Liver (tissue), 9 donors: Measurements from ENCODE around the gene EOMES. TPM values are rescaled to one million over a fixed set of nuclear protein-coding genes. Genes with fewer than 3 reads are reported as not detected.

Source experiments
- DNase-seq: peaks from one replicate; pipeline ENCODE4 v3.0.0-alpha.2; 2017; ENCODE audit warnings: low spot score
- H3K27ac ChIP-seq, 2 donors: one replicate each; pipeline ENCODE4 v1.7.0; 2013; ENCODE audit warnings: inconsistent platforms in 2 of 2, low read length in 2 of 2, control low read depth in 1 of 2, low read depth in 1 of 2, mild to moderate bottlenecking in 1 of 2
- H3K27me3 ChIP-seq, 4 donors: one replicate each; pipeline versions ENCODE4 v1.6.1 to v1.7.0; 2013; ENCODE audit warnings: low read length in 3 of 4, inconsistent platforms in 1 of 4, mild to moderate bottlenecking in 1 of 4, moderate library complexity in 1 of 4; ENCODE audit not compliant: control insufficient read depth in 4 of 4, insufficient read depth in 4 of 4
- H3K36me3 ChIP-seq, 4 donors: one replicate each; pipeline versions ENCODE4 v1.6.1 to v1.7.0; 2013; ENCODE audit warnings: low read length in 3 of 4, mild to moderate bottlenecking in 3 of 4, low read depth in 1 of 4, moderate library complexity in 1 of 4; ENCODE audit not compliant: control insufficient read depth in 4 of 4, insufficient read depth in 3 of 4
- H3K4me1 ChIP-seq, 4 donors: one replicate each; pipeline versions ENCODE4 v1.6.1 to v1.7.0; 2013; ENCODE audit warnings: low read length in 3 of 4, mild to moderate bottlenecking in 3 of 4, moderate library complexity in 1 of 4; ENCODE audit not compliant: control insufficient read depth in 4 of 4, insufficient read depth in 4 of 4
- H3K4me3 ChIP-seq, 3 donors: one replicate each; pipeline versions ENCODE4 v1.6.1 to v1.7.0; 2013; ENCODE audit warnings: low read length in 3 of 3, control low read depth in 1 of 3, low read depth in 1 of 3, mild to moderate bottlenecking in 1 of 3
- H3K9ac ChIP-seq, 2 donors: one replicate each; pipeline ENCODE4 v1.7.0; 2013; ENCODE audit warnings: low read length in 2 of 2, mild to moderate bottlenecking in 2 of 2, moderate library complexity in 2 of 2, control low read depth in 1 of 2, low read depth in 1 of 2
- H3K9me3 ChIP-seq, 4 donors: one replicate each; pipeline versions ENCODE4 v1.6.1 to v1.7.0; 2013; ENCODE audit warnings: low read length in 3 of 4; ENCODE audit not compliant: control insufficient read depth in 4 of 4
- ATF3 ChIP-seq: IDR thresholded peaks from 2 replicates; pipeline ENCODE4 v1.6.1; 2016; ENCODE audit warnings: antibody characterized with exemption
- CTCF ChIP-seq: fragments of 150-350 bp; IDR thresholded peaks from 2 replicates; pipeline ENCODE4 v1.5.1; 2017; ENCODE audit warnings: improper control_type of control experiment, low read depth, low read length; ENCODE audit not compliant: missing input control
- EGR1 ChIP-seq, 2 donors: IDR thresholded peaks; 2 replicates each; pipeline ENCODE4 v1.6.1; 2016 to 2018; ENCODE audit warnings: antibody characterized with exemption in 2 of 2, low read depth in 2 of 2
- FOXA1 ChIP-seq: IDR thresholded peaks from 2 replicates; pipeline ENCODE4 v1.6.1; 2016; ENCODE audit warnings: antibody characterized with exemption
- FOXA2 ChIP-seq: IDR thresholded peaks from 2 replicates; pipeline ENCODE4 v1.6.1; 2016; ENCODE audit warnings: antibody characterized with exemption
- GABPA ChIP-seq, 2 donors: IDR thresholded peaks in 1 of 2; conservative IDR thresholded peaks in 1 of 2; 2 replicates each; pipeline ENCODE4 v1.6.1; 2016; ENCODE audit warnings: antibody characterized with exemption in 2 of 2, mild to moderate bottlenecking in 1 of 2, moderate library complexity in 1 of 2
- HNF4A ChIP-seq, 2 donors: conservative IDR thresholded peaks; 2 replicates each; pipeline ENCODE4 v1.6.1; 2016; ENCODE audit warnings: antibody characterized with exemption in 2 of 2, mild to moderate bottlenecking in 2 of 2
- HNF4G ChIP-seq: IDR thresholded peaks from 2 replicates; pipeline ENCODE4 v1.6.1; 2016; ENCODE audit warnings: antibody characterized with exemption
- JUND ChIP-seq, 2 donors: IDR thresholded peaks; 2 replicates each; pipeline ENCODE4 v1.6.1; 2016; ENCODE audit warnings: antibody characterized with exemption in 2 of 2
- MAX ChIP-seq: IDR thresholded peaks from 2 replicates; pipeline ENCODE4 v1.6.1; 2016; ENCODE audit warnings: antibody characterized with exemption
- NR2F2 ChIP-seq: IDR thresholded peaks from 2 replicates; pipeline ENCODE4 v1.6.1; 2016; ENCODE audit warnings: antibody characterized with exemption
- RAD21 ChIP-seq, 2 donors: IDR thresholded peaks; 2 replicates each; pipeline ENCODE4 v1.6.1; 2016; ENCODE audit warnings: antibody characterized with exemption in 2 of 2, mild to moderate bottlenecking in 2 of 2
- REST ChIP-seq: IDR thresholded peaks from 2 replicates; pipeline ENCODE4 v1.6.1; 2016; ENCODE audit warnings: antibody characterized with exemption, mild to moderate bottlenecking
- RXRA ChIP-seq, 2 donors: IDR thresholded peaks; 2 replicates each; pipeline ENCODE4 v1.6.1; 2017 to 2018; ENCODE audit warnings: antibody characterized with exemption in 2 of 2, mild to moderate bottlenecking in 1 of 2
- SP1 ChIP-seq: IDR thresholded peaks from 2 replicates; pipeline ENCODE4 v1.6.1; 2018; ENCODE audit warnings: antibody characterized with exemption, mild to moderate bottlenecking
- TAF1 ChIP-seq: conservative IDR thresholded peaks from 2 replicates; pipeline ENCODE4 v1.6.1; 2016; ENCODE audit warnings: antibody characterized with exemption, mild to moderate bottlenecking
- YY1 ChIP-seq: IDR thresholded peaks from 2 replicates; pipeline ENCODE4 v1.6.1; 2016; ENCODE audit warnings: antibody characterized with exemption, mild to moderate bottlenecking
- WGBS: extraction: QIAGEN DNeasy Blood & Tissue Kit; methylation state at CpG from one replicate; pipeline ENCODE4 v1.1.7; 2013; 5-methylcytosine and 5-hydroxymethylcytosine counted together
- polyA plus RNA-seq, 2 donors: library from polyadenylated mRNA; stranded (reverse) in 1 of 2; unstranded in 1 of 2; fragments of 200-250 nt in 1 of 2; fragments of >200 nt in 1 of 2; fragmentation: Nextera tagmentation in 1 of 2; extraction: Ambion mirVana in 1 of 2; gene quantifications; one replicate each; pipeline versions ENCODE4 v1.2.1 to v1.2.3, GENCODE V29; 2013 to 2015
- total RNA-seq, 2 donors: library from RNA; depleted of rRNA; stranded (reverse); fragments of >200 nt; gene quantifications; one replicate each; pipeline ENCODE4 v1.2.3, GENCODE V29; 2014
- TF ChIP-seq, protein P1 (sequence below): IDR thresholded peaks from 2 replicates; pipeline ENCODE4 v1.6.1; 2016; ENCODE audit warnings: antibody characterized with exemption
- donor health status: healthy.
- donor health status: healthy.
- donor health status: healthy.
- donor health status: healthy.
- donor health status: healthy.

The EOMES gene
- total and polyA plus RNA-seq, 4 donors = 0.39 to 0.75 (median 0.59) TPM

GRCh38 chr3:27713435-27714145, 8.5 kb downstream of the EOMES start:
- no peaks in the 10 kb centered on the region for H3K9me3 ChIP-seq
- 2% methylated on average over 25 of the region's 25 CpGs for WGBS
- H3K36me3 ChIP-seq = no peaks in the 10 kb centered on the region
- H3K4me1 ChIP-seq = peaks cover 5 to 34% (median 29%) of the 10 kb centered on the region in 4 donors
- H3K27ac ChIP-seq = no peak overlapping the region
- peak overlapping the region in 1 of 2 donors; percentile 30 for H3K9ac ChIP-seq
- peaks cover 5 to 11% (median 6%) of the 10 kb centered on the region in 4 donors for H3K27me3 ChIP-seq
- TF ChIP-seq SP1 = no peak
- TF ChIP-seq, protein P1, sequence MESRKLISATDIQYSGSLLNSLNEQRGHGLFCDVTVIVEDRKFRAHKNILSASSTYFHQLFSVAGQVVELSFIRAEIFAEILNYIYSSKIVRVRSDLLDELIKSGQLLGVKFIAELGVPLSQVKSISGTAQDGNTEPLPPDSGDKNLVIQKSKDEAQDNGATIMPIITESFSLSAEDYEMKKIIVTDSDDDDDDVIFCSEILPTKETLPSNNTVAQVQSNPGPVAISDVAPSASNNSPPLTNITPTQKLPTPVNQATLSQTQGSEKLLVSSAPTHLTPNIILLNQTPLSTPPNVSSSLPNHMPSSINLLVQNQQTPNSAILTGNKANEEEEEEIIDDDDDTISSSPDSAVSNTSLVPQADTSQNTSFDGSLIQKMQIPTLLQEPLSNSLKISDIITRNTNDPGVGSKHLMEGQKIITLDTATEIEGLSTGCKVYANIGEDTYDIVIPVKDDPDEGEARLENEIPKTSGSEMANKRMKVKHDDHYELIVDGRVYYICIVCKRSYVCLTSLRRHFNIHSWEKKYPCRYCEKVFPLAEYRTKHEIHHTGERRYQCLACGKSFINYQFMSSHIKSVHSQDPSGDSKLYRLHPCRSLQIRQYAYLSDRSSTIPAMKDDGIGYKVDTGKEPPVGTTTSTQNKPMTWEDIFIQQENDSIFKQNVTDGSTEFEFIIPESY = no peak
- TF ChIP-seq HNF4A (conservative IDR thresholded peaks at IDR 0.05) = no peak
- TF ChIP-seq JUND (IDR thresholded peaks at IDR 0.05) = no peak
- no peak for TF ChIP-seq RXRA (IDR thresholded peaks at IDR 0.05)
- no peak for TF ChIP-seq HNF4G
- TF ChIP-seq TAF1 = no peak
- TF ChIP-seq MAX = no peak
- TF ChIP-seq EGR1 (IDR thresholded peaks at IDR 0.05; ENCODE audit: low read depth in 2 of 2) = no peak
- H3K4me3 ChIP-seq = peak overlapping the region; percentile 30 to 54 (median 38)
- no peak for DNase-seq

DNA sequence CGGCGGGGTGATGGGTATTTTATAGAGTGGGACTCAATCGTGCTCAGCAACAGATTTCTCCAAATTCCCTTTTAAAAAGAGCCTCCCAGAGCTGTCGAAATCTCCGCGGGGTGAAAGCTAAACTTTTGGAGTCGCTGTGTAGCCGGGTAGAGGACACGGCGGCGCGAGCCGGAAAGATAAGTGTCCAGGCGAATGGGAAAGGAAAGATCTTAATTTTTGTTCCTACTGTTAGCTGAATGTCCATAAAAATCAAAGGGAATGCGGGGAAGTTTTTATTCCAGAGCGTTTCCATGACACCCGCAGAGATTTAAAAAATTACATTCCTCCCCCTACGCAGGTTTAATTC, 9.1 kb downstream of the EOMES start:
- Histone ChIP-seq H3K4me1 (peaks cover 5 to 34% (median 29%) of the 10 kb centered on the region in 4 donors), H3K36me3 (no peaks in the 10 kb centered on the region), H3K4me3 (peak overlapping the region; percentile 30 to 54 (median 38)), H3K27ac (no peak overlapping the region), H3K9ac (peak overlapping the region; percentile 30 to 62), H3K27me3 (peaks cover 5 to 11% (median 6%) of the 10 kb centered on the region in 4 donors), H3K9me3 (no peaks in the 10 kb centered on the region)
- WGBS = 2% methylated on average over 18 of the region's 18 CpGs
- DNase-seq = no peak
- no peak for TF ChIP-seq GABPA (IDR thresholded peaks at IDR 0.05 in 1 of 2, conservative IDR thresholded peaks at IDR 0.05 in 1 of 2)
- TF ChIP-seq SP1 = no peak
- no peak for TF ChIP-seq FOXA1
- no peak for TF ChIP-seq HNF4G
- TF ChIP-seq, protein P1 = no peak
- no peak for TF ChIP-seq YY1
- no peak for TF ChIP-seq HNF4A (conservative IDR thresholded peaks at IDR 0.05)
- TF ChIP-seq RXRA (IDR thresholded peaks at IDR 0.05) = no peak
- no peak for TF ChIP-seq MAX
- TF ChIP-seq NR2F2 = no peak
- no peak for TF ChIP-seq JUND (IDR thresholded peaks at IDR 0.05)
- no peak for TF ChIP-seq RAD21 (IDR thresholded peaks at IDR 0.05)
- TF ChIP-seq EGR1 (IDR thresholded peaks at IDR 0.05; ENCODE audit: low read depth in 2 of 2) = no peak
- no peak for TF ChIP-seq CTCF
- no peak for TF ChIP-seq ATF3
- no peak for TF ChIP-seq REST
- no peak for TF ChIP-seq FOXA2
